HK-2 (cell line): ENCODE results near the gene CLDN1.

Experiments used
- DNase-seq: peaks from one replicate; pipeline ENCODE4 v3.0.0-alpha.2; 2018; ENCODE audit not compliant: unreplicated experiment

The CLDN1 gene

GRCh38 chr3:190321789-190322603, at the start of gene CLDN1:
CLDN1 (minus strand) TSS chr3:190322446; CDS start chr3:190322206, 240 bp downstream.
- DNase-seq, result peak; percentile 92

GRCh38 chr3:190371152-190371551, 48.9 kb upstream of the CLDN1 start:
- DNase-seq, result no peak

GRCh38 chr3:190370369-190370768, 48.1 kb upstream of the CLDN1 start:
- no peak for DNase-seq

- DNase-seq, result no peak
Observed at GRCh38 chr3:190369668-190370295, 47.5 kb upstream of the CLDN1 start.

- DNase-seq, result no peak
Observed at GRCh38 chr3:190368881-190369280, 46.6 kb upstream of the CLDN1 start.

GRCh38 chr3:190366133-190366532, 43.9 kb upstream of the CLDN1 start:
- DNase-seq, result no peak

- DNase-seq, result no peak
Observed at GRCh38 chr3:190362258-190362657, 40.0 kb upstream of the CLDN1 start.

- no peak for DNase-seq
Observed at GRCh38 chr3:190361791-190362190, 39.5 kb upstream of the CLDN1 start.

- DNase-seq, result no peak
Observed at GRCh38 chr3:190360228-190360627, 38.0 kb upstream of the CLDN1 start.

GRCh38 chr3:190359813-190360212, 37.6 kb upstream of the CLDN1 start:
- DNase-seq, result no peak

- DNase-seq, result no peak
Observed at GRCh38 chr3:190357468-190357867, 35.2 kb upstream of the CLDN1 start.

- DNase-seq, result no peak
Observed at GRCh38 chr3:190356246-190356645, 34.0 kb upstream of the CLDN1 start.

GRCh38 chr3:190352861-190353457, 30.7 kb upstream of the CLDN1 start:
- no peak for DNase-seq

- peak; percentile 49 for DNase-seq
Observed at GRCh38 chr3:190346541-190346940, 24.3 kb upstream of the CLDN1 start.

- DNase-seq, result peak; percentile 26
Observed at GRCh38 chr3:190345878-190346277, 23.6 kb upstream of the CLDN1 start.

GRCh38 chr3:190345027-190345821, 23.0 kb upstream of the CLDN1 start:
- peak; percentile 71 for DNase-seq

- no peak for DNase-seq
Observed at GRCh38 chr3:190340071-190340470, 17.8 kb upstream of the CLDN1 start.

- DNase-seq, result no peak
Observed at GRCh38 chr3:190339130-190339529, 16.9 kb upstream of the CLDN1 start.

GRCh38 chr3:190338717-190339116, 16.5 kb upstream of the CLDN1 start:
- DNase-seq, result no peak

GRCh38 chr3:190337301-190337700, 15.1 kb upstream of the CLDN1 start:
- no peak for DNase-seq

- no peak for DNase-seq
Observed at GRCh38 chr3:190336516-190337189, 14.4 kb upstream of the CLDN1 start.

GRCh38 chr3:190333961-190334360, 11.7 kb upstream of the CLDN1 start:
- DNase-seq, result no peak
